NT2/D1 (cell line): Measurements from ENCODE around the gene TRIP4.
A peak's percentile ranks its signal among the peaks of the same experiment; 100 is the strongest.

Experiments used
- DNase-seq: peaks from one replicate; pipeline ENCODE4 v3.0.0-alpha.2; 2011; ENCODE audit warnings: low read depth, low spot score
- H3K27me3 ChIP-seq: 2 replicates; pipeline ENCODE4 v1.6.0; 2011; ENCODE audit warnings: mild to moderate bottlenecking; ENCODE audit not compliant: insufficient read length, insufficient read depth
- H3K36me3 ChIP-seq: 2 replicates; pipeline ENCODE4 v1.6.1; 2011; ENCODE audit warnings: mild to moderate bottlenecking, low read length, mixed read lengths; ENCODE audit not compliant: insufficient read depth, insufficient read length
- H3K4me1 ChIP-seq: 2 replicates; pipeline ENCODE4 v1.5.1; 2011; ENCODE audit not compliant: insufficient read depth, insufficient read length
- H3K4me3 ChIP-seq: 2 replicates; pipeline ENCODE4 v1.5.1; 2011; ENCODE audit warnings: low read depth; ENCODE audit not compliant: insufficient read length
- H3K9ac ChIP-seq: 2 replicates; pipeline ENCODE4 v1.6.0; 2011; ENCODE audit warnings: low read depth; ENCODE audit not compliant: insufficient read length
- H3K9me3 ChIP-seq: 2 replicates; pipeline ENCODE4 v1.5.1; 2011; ENCODE audit warnings: mild to moderate bottlenecking, low read length; ENCODE audit not compliant: insufficient read depth
- SUZ12 ChIP-seq: IDR thresholded peaks from 2 replicates; pipeline ENCODE4 v1.6.1; 2011; ENCODE audit not compliant: insufficient read length, insufficient read depth; ENCODE audit errors: extremely low read depth
- YY1 ChIP-seq: IDR thresholded peaks from 2 replicates; pipeline ENCODE4 v1.6.1; 2011; ENCODE audit not compliant: insufficient read length, insufficient read depth
- ZNF274 ChIP-seq: IDR thresholded peaks from 2 replicates; pipeline ENCODE4 v1.6.1; 2011; ENCODE audit warnings: mild to moderate bottlenecking, low read depth, low read length

The TRIP4 gene

GRCh38 chr15:64461721-64462162, 74.1 kb downstream of the TRIP4 start:
- Histone ChIP-seq H3K9ac (peak overlapping the region; percentile 78), H3K4me1 (no peaks in the 10 kb centered on the region), H3K4me3 (peak overlapping the region; percentile 79), H3K27me3 (no peaks in the 10 kb centered on the region), H3K9me3 (no peaks in the 10 kb centered on the region), H3K36me3 (peaks cover 7% of the 10 kb centered on the region)
- TF ChIP-seq YY1 = no peak
- TF ChIP-seq ZNF274 = no peak
- TF ChIP-seq SUZ12 = no peak
- DNase-seq = no peak

- no peaks in the 10 kb centered on the region for H3K9me3 ChIP-seq
- H3K9ac ChIP-seq = no peak overlapping the region
- H3K4me3 ChIP-seq = no peak overlapping the region
- TF ChIP-seq YY1 (no peak), ZNF274 (no peak), SUZ12 (no peak)
- H3K27me3 ChIP-seq = no peaks in the 10 kb centered on the region
- DNase-seq = no peak
- no peaks in the 10 kb centered on the region for H3K4me1 ChIP-seq
- peaks cover 8% of the 10 kb centered on the region for H3K36me3 ChIP-seq
Observed at GRCh38 chr15:64462492-64462891, 74.9 kb downstream of the TRIP4 start.

GRCh38 chr15:64464276-64465005, 76.8 kb downstream of the TRIP4 start:
- no peaks in the 10 kb centered on the region for H3K9me3 ChIP-seq
- no peak overlapping the region for H3K4me3 ChIP-seq
- TF ChIP-seq YY1 = no peak
- TF ChIP-seq ZNF274 = no peak
- no peak for TF ChIP-seq SUZ12
- H3K27me3 ChIP-seq = no peaks in the 10 kb centered on the region
- DNase-seq = no peak
- no peak overlapping the region for H3K9ac ChIP-seq
- peaks cover 20% of the 10 kb centered on the region for H3K36me3 ChIP-seq
- no peaks in the 10 kb centered on the region for H3K4me1 ChIP-seq

- Histone ChIP-seq H3K9ac (no peak overlapping the region), H3K36me3 (peaks cover 30% of the 10 kb centered on the region), H3K4me3 (no peak overlapping the region), H3K4me1 (no peaks in the 10 kb centered on the region), H3K9me3 (no peaks in the 10 kb centered on the region), H3K27me3 (no peaks in the 10 kb centered on the region)
- DNase-seq = no peak
- TF ChIP-seq YY1 (no peak), ZNF274 (no peak), SUZ12 (no peak)
Observed at GRCh38 chr15:64466408-64467141, 78.9 kb downstream of the TRIP4 start.

GRCh38 chr15:64472161-64472560, 84.5 kb downstream of the TRIP4 start:
- Histone ChIP-seq H3K36me3 (peaks cover 24% of the 10 kb centered on the region), H3K27me3 (no peaks in the 10 kb centered on the region), H3K4me1 (no peaks in the 10 kb centered on the region), H3K4me3 (no peak overlapping the region), H3K9ac (no peak overlapping the region), H3K9me3 (no peaks in the 10 kb centered on the region)
- no peak for DNase-seq
- no peak for TF ChIP-seq ZNF274
- TF ChIP-seq SUZ12 = no peak
- TF ChIP-seq YY1 = no peak

- no peaks in the 10 kb centered on the region for H3K4me1 ChIP-seq
- H3K36me3 ChIP-seq = peaks cover 19% of the 10 kb centered on the region
- TF ChIP-seq SUZ12 (no peak), ZNF274 (no peak), YY1 (no peak)
- no peaks in the 10 kb centered on the region for H3K27me3 ChIP-seq
- H3K9me3 ChIP-seq = no peaks in the 10 kb centered on the region
- no peak for DNase-seq
- no peak overlapping the region for H3K4me3 ChIP-seq
- no peak overlapping the region for H3K9ac ChIP-seq
Observed at GRCh38 chr15:64474846-64475245, 87.2 kb downstream of the TRIP4 start.

GRCh38 chr15:64476550-64476949, 88.9 kb downstream of the TRIP4 start:
- Histone ChIP-seq H3K4me3 (no peak overlapping the region), H3K9me3 (no peaks in the 10 kb centered on the region), H3K9ac (no peak overlapping the region), H3K36me3 (peaks cover 9% of the 10 kb centered on the region), H3K4me1 (no peaks in the 10 kb centered on the region), H3K27me3 (no peaks in the 10 kb centered on the region)
- TF ChIP-seq YY1 (no peak), SUZ12 (no peak), ZNF274 (no peak)
- no peak for DNase-seq
